HG03097 (cell line): ENCODE data around the gene QRICH2.
"Not testable (repeated sequence)": the region's sequence is repeated elsewhere in the genome, so short reads cannot be mapped to it uniquely, and the experiment has no call there.

Experiments used
- ATAC-seq: cut with Tn5 transposase; IDR thresholded peaks from one replicate; pipeline ENCODE4 v1.9.1; 2021; ENCODE audit not compliant: unreplicated experiment, low FRiP score

The QRICH2 gene

DNA sequence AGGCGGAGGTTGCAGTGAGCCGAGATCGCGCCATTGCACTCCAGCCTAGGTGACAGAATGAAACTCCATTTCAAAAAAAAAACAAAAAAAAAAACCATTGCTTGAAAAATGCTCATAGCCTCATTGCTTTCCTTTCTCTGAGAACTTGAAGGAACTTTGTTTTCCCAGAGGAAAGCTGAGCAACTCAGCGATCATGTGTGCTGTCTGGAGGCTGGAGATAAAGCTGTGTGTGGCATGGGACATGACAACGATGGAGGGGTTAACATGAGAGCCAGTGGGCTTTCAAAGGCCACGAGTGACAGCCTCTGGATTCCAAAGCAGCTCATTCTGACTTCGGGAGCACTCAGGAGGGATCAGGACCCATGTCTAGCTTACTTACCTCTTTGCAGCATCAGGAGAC lies 21.6 kb upstream of the QRICH2 start:
- ATAC-seq: no peak

DNA sequence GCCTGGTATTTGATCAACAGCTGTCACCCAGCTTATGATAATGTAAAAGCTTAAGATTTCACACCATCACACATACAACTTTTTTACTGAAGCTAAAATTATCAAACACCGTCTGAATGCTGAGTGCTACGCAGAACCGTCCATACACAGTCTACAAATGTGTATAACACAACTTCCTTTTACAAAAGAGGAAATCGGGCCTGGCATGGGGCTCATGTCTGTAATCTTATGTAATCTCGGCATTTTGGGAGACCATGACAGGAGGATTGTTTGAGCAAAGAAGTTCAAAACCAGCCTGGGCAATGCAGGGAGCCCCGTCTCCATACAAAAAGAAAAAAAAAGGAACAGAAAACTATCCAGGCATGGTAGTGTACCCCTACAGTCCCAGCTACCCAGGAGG lies 19.6 kb upstream of the QRICH2 start:
- ATAC-seq: no peak

- ATAC-seq: no peak
Measured at GRCh38 chr17:76326306-76326705, 18.2 kb upstream of the QRICH2 start.

DNA sequence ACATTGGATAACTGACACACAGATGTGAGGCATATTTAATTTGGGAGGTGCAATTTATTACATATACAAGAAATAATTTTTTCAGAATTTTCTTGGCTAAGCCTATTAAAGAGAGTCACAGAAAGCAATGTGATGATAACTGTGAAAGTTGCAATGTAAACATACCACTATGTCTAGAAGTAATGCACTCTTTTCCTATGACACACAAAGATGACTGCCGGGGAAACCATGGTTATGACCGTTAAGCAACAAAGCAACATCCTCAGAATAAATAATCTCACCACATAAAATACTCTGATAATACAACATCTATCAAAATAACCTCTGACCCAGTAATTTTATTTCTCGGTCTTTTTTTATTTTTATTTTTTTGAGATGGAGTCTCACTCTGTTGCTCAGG lies 10.5 kb upstream of the QRICH2 start:
- ATAC-seq: no peak

GRCh38 chr17:76317535-76317934 lies 9.5 kb upstream of the QRICH2 start:
- ATAC-seq: no peak

GRCh38 chr17:76314392-76315227 lies 6.5 kb upstream of the QRICH2 start:
- no peak for ATAC-seq

GRCh38 chr17:76312735-76313134 lies 4.7 kb upstream of the QRICH2 start:
- ATAC-seq: no peak

DNA sequence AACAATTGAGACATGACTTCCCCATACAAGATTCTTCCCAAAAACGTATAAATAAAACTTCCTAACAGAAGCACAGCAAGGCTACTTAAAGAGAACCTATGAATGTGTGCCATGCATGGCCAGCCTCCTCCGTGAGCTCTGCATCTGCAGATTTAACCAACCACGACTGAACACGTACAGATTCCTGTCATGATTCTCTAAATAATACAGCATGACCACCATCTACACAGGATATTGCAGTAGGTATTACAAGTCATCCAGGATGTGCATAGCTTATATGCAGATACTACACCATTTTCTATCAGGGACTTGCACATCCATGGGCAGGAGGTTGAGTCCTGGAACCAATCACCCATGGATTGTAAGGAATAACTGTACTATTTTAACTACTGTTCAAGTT lies 1.4 kb upstream of the QRICH2 start:
- no peak for ATAC-seq

GRCh38 chr17:76307299-76307965 lies 644 bp downstream of the QRICH2 start:
- ATAC-seq: no peak

DNA sequence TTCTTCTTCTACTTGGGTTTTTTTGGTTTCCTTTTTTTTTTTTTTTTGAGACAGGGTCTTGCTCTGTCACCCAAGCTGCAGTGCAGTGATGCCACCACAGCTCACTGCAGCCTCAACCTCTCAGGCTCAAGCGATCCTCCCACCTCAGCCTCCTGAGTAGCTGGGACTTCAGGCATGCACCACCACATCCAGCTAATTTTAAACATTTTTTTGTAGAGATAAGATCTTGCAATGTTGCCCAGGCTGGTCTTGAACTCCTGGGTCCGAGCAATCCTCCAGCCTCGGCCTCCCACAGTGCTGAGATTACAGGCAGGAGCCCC lies 3.0 kb downstream of the QRICH2 start:
- not testable (repeated sequence) for ATAC-seq

- no peak for ATAC-seq
Measured at GRCh38 chr17:76304226-76305134, 3.6 kb downstream of the QRICH2 start.

DNA sequence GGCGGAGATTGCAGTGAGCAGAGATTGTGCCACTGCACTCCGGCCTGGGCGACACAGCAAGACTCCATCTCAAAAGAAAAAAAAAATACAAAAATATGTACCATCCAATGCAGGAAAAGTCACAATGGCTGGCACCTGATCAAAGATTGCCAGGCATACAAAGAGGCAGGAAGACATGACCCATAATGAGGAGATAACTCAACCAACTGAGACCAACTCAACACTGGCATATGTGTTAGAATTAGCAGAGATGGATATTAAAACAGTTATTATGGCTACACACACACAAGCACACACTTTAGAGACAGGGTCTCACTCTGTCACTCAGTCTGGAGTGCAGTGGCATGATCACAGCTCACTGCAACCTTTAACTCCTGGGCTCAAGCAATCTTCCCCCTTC lies 10.6 kb downstream of the QRICH2 start:
- ATAC-seq: no peak

GRCh38 chr17:76296889-76297288 lies 11.2 kb downstream of the QRICH2 start:
- ATAC-seq: no peak

GRCh38 chr17:76296186-76296585 lies 11.9 kb downstream of the QRICH2 start:
- no peak for ATAC-seq

- ATAC-seq: no peak
Measured at GRCh38 chr17:76293106-76293505, 15.0 kb downstream of the QRICH2 start.

- ATAC-seq: no peak
Measured at GRCh38 chr17:76292567-76292966, 15.5 kb downstream of the QRICH2 start.

DNA sequence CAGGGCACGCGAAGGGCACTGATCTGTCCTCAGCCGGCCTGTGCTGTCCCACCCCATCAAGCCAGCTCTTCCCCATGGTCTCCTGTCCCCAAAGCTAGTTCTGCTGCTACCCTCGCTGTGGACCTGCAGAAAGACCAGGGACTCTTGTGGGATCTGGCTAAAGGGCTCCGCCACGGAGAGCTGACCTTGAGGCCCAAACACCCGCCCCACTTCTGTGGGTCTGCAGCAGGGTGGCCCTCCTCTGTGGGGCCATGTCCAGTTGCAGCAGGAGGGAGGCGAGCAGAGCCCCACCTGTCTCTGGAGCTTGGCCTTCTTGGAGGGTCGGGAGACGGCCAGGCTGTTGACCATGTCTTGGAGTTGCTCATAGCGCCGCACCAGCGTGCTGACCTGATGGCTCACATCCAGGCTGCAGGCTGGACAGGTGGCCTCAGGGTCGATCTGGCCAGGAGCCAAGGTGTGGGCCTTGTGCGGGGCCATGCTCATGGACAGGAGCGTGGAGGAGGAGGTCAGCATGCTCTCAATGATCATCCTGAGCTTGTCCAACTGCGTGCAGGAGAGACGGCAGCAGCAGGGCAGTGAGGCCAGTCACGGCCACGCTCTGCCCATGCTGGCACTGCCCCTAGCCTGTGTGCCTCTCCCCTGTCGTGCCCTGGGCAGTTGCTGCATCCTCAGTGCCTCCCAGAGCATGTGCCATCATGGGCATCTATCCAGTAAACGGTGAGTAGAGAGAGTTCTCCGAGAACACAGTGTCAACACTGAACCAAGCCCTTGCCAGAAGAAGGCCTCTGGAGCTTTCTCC lies 26.3 kb downstream of the QRICH2 start:
- ATAC-seq: no peak

GRCh38 chr17:76280650-76281049 lies 27.4 kb downstream of the QRICH2 start:
- ATAC-seq: no peak

DNA sequence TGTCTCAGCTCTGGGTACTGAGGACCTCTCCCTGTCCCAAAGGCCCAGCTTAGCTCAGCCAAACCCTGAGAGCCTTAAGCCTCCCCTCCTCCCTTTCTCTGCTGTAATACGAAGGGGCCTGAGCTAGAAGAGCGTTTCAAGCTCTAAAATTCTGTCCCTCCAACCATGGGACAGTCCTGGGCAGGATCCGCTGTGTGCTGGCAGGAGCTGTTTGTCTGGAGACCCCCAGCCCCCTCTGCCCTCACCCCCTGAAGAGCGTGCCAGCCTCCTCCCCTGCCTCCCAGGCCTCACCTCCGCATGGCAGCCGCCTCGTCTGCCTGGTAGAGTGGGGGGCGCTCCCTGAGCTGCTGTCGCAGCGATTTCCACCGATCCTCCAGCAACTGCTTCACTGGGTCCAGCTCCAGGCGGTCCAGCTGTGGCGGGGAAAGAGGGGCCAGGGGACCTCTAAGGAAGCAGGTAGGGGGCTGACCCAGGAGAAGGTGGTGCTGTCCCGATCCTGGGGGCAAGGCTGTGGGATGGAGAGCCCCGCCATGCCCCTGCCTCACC lies 28.3 kb downstream of the QRICH2 start:
- ATAC-seq: no peak
